Hematopoietic multipotent progenitor cell treated with erythropoietin and hydrocortisone succinate and interleukin-3 and kit ligand, for 4 days (in vitro differentiated cells): ENCODE measurements around the gene MMADHC.

Experiments
- DNase-seq: peaks from one replicate; pipeline ENCODE4 v3.0.0-alpha.2; 2015

The MMADHC gene

DNA sequence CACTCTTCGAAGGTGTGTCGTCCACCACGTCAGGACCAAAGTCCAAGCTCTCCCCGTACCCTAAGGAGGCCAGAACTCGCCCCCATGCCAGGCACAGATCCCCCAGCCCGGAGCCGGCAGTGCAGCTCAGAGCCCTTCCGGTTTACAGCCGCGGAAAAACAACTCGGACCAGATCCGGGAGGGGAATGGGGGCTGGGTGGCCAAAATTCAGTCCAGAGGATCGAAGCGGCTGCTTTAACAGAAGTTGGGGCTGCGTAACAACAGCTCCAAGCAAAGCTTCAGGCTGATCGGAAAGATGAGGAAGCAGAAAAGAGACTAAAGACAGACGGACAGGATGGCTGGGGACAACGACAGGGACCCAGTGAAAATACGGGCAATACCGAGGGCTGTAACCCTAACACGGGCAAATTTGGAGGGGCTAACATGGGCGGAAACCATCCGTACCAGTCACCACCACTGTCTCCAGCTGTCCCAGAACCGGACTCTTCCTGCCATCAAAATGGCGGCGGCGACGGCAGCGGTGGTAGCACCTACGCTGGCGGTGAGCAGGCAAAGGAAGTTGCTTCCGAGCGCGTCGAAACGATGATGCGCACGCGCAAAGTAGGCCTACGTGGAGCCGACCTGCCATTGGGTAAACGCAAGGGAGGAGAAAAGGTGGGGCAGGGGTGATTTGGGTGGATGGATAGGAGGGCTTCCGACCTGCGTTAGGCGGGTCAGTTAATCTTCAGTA, at the start of gene MMADHC:
Gene MMADHC (minus strand): TSS at position 556 of the 730 bp plus-strand sequence. CDS start 678 bp downstream, outside the sequence.
- peak; percentile 98 for DNase-seq

DNA sequence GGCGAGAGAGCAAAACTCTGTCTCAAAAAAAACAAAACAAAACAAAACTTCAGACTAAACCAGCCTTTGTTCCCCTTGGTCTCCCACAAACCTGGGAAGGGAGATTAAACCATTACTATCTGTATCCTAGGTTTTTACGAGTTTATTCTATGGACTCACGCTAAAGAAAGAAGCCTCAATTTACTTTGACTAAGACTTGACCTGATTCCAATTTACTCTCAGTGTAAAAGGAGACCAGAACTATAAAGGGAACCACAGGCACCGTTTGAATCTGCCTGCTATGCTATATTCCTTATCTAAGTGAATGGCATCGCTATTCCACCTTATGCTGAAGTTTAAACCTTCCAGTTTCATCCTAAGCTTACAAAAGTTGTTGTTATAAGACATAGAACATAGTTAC, 46.5 kb upstream of the MMADHC start:
- no peak for DNase-seq

DNA sequence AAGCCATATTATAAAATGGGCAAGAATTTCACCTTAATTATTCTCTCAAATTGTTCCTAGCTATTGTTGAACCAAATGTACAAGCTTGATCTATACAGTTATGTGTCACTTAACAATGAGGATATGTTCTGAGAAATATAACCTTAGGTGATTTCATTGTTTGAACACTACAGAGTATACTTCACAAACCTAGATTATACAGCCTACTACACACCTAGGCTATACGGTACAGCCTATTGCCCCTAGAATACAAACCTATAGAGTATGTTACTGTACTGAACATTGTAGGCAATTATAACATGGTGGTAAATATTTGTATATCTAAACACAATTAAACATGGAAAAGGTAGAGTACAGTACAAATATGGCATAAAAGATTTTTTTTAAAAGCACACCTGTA, 42.9 kb upstream of the MMADHC start:
- DNase-seq = no peak

DNA sequence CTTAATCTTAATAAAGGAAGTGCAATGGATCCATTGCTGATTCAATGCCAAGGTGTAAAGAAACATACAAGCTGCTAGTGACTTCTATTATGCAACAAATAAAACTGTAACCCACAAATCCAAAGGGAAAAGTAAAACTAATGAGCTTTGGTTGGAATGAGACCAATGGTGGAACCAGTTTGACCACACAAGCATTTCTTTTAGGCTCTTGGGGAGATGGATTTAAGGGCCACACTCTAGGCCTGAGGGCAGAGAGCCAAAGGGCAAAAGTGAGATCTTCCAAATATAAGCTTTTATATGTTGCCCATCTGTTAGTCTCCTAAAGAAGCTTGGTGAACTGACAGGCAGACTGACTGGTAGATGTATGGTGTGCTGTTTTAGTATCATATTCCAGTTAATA, 41.5 kb upstream of the MMADHC start:
- DNase-seq = no peak

DNA sequence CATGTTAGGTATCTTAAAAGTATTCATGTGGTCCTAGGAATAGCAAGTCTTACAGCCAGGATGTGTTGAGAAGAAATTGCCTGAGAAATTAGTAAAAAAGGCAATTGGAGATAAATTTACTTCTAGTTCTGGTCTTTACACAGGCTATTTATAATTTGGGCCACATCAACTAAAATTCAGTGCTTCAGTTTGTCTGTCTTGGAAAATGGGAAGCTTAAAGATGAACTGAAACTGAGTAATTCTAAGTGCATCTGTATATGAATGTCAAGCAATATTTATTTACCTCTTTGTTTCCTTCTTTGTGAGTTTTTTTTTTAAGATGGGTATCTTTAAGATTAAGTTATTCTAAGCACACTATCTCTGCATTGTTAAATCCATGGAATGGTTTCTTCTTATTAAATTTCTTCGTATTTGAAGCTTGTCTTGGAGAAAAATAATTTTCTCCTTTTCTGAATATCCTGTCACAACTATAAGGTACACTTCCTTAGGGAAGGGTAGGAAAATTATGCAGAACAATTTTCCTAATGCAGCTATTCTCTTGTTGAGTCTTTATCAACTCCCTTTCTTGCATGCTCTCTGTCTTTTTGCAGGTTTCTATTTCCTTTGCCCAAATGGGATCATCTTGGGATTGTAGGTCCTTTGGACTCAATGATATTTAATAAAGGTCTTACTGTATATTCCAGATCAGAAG, 39.7 kb upstream of the MMADHC start:
- DNase-seq = no peak

DNA sequence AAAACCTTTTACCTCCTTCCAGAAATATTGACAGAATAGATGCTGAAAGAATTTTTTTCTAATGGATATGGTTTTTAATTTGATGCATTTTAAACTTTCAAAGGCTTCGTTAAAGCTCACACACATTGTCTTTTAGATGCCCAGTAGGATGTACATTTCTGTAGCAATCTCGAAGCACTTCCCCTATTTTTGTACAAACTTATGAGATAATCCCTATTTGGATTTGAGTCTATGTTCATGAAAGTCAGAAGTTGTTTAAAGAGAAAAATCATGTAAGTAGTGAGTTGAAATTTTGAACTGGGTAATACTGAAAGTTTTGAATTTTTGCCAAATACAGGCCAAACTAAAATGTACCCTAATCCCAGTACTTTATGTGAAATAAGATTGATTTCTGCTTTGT, 38.1 kb upstream of the MMADHC start:
- DNase-seq = no peak

DNA sequence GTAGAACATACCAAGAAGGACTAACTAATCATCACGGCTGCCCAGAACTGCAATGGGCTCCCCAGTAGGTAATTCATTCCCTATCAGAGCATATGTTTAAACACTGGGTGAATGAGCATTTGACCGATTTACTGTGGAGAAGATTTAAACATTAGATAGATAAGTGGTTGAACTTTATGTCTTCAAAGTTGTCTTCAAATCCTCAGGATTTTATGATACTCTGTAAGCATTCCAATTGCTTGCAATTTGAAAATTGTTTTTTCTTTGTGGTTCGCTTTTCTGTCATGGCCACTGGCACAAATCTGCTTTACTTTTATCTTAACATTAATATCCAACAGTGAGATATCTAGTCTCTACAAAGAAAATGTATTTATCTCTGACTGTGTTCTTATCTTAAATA, 37.7 kb upstream of the MMADHC start:
- DNase-seq = no peak

DNA sequence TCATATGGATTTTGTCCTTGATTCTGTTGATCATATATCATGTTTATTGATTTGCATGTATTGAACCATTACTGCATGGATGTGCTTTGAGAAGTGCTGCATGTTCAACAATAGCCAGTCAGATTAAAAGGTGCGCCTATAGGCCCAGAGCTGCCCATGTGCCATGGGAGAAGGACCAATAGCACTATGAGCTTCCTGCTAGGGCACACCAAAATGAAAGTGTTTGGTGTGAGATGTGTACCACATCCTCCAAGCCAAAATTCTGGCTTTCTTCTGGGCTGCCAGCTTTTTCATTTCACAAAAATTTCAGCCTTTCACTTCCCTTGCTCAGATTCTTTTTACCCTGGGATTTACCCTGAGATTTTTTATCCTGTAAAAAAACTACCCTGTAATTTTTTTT, 34.8 kb upstream of the MMADHC start:
- DNase-seq = no peak

DNA sequence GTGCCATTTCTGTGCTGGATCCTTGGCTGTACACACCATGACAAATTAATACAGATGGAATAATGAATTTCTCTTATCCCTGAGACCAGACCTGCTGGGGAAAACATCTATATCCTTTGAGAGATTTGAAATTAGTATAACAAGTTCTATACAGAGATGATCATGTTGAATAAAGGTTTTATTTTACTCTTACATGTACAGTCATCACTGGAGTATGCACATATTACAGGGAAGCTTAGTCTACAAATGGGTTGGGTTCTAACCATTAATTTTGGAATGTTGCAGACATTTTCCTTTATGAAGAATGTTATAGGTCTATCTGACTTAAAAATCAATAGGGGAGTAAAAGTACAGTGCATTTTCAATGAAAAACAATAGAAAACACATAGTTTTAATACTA, 29.9 kb upstream of the MMADHC start:
- no peak for DNase-seq

DNA sequence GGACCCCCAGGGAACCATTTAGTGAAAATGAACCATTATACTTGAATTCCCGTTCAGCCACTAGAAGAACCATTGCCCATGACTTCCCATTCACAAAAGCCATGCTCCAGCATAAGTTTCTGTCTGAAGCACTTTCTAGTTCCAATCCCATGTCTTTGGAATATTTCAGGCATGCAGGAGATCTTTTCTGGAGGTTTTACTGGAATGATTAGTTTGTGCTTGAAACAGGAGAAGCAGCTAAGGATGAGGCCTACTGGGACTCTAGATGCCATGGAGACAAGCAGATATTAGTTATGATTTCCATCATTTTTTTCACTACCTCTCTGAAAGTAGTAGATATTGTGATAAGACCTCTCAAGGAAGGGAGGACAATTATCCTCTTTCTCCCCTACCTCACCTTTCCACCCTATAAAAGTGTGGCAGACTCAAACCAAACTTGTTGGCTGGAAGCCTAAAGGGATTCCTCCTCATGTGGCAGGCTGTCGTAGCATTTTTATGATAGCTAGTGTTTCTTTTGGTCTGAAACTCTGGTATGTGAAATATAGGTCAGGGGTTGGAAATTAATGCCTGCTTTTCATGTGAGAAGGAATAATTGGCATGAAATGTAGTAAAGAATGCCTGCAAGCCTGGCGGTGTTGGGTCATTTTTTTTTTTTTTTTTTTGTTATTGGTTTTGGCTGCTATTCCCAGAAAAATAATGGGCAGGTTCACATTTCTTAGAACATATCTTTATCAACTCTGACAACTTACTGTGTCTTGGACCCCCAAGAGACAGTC, 29.3 kb upstream of the MMADHC start:
- no peak for DNase-seq

DNA sequence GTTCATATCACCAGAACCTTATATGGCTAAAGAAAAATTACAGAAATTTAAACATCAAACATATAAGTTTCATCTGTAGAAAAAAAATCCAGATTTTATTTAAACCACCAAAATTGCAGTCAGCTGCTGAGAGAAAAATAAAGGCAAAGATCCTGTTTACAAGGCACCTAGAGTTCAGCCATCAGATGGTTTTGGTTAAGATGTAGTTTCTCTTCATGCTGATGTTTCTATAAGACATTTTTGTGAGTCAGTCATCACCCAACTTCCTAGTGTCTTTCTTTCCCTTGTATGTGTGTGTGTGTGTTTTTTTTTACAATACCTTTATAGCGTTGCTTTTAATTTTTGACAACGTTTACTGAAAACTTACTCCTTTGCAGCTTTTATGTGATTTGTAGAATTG, 26.1 kb upstream of the MMADHC start:
- DNase-seq = no peak

DNA sequence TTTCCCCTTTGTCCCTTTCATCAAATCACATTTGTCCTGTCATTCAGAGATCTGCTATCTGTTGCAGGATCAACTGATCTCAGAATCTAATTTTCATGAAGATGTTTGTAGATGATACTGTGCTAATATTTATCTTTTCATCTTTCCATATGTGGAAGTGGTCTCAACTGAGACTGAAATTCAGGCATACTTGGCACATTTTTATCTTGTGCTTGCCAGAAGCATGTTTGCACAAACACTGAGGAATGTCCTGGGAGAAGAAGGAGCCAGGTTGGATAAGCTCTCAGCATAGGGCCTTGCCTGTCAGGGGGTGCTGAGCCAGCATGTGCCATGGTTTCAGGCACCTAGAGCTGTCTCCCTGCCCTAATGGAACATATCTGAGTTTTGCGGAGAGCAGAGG, 24.5 kb upstream of the MMADHC start:
- DNase-seq = no peak

DNA sequence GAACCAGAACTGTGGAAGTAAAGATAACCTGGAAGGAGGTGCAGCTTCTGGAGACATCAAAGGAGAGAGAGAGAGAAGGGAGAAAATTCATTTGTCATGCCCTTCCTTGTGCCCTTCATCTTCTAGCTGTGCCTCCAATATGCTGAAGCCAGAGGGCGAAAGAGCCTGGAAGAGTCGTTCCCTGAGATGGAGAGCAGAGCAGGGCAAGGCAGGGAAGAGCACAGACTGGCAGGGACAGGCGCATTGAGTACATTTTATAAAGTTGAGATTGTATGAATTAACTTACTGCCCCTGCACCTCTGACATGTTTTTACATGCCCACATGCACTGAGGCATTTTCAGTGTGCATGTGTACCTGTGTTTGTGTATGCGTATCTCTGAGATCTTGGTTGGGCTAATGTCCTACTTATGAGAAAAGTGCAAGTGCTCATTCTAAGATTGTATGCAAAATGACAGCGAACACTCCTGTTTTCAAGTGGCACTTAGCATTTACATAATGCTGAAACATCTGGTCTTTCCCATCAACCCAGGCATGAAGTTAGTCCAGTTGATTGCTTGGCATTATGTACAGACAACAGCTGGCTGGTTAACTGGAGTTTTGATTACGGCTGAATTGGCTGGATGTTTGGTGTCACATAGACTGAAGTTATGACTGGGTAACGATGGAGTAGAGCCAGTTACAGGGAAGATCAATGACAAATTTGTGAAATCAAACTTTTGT, 23.7 kb upstream of the MMADHC start:
- no peak for DNase-seq

DNA sequence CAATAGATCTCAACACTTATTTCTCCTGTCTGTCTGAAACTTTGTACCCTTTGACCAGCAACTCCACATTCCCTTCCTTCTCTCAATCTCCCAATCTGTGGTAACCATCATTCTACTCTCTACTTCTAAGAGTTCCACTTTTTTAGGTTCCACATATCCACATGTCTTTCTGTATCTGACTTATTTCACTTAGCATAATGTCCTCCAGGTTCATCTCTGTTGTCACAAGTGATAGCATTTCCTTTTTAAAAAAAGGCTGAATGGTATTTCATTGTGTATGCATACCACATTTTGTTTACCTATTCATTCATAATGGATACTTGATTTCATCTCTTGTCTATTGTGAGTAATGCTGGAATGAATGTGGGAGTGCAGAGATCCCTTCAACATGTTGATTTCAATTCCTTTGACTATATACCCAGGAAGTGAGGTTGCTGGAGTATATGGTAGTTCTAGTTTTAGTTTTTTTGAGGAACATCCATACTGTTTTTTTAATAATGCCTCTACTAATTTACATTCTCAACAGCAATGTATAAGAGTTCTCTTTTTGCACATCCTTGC, 18.8 kb upstream of the MMADHC start:
- no peak for DNase-seq

DNA sequence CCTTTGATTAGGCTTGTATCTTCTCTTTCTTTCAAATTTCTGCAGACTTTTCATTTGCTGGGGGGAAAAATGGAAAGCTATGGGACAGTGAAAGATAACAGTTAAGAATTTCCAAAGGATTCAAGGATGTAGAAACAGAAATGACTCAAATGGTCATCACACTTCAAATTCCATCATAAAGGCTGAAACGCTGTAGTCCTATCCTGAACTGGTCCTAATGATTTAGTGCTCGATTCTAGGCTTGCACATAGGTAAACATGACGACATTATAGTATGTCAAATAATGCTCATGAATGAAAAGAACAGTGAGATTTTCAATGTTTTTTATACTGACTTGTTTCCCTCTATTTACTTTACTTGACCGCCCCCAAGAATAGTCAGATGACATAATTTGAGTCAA, 15.7 kb upstream of the MMADHC start:
- DNase-seq = no peak

DNA sequence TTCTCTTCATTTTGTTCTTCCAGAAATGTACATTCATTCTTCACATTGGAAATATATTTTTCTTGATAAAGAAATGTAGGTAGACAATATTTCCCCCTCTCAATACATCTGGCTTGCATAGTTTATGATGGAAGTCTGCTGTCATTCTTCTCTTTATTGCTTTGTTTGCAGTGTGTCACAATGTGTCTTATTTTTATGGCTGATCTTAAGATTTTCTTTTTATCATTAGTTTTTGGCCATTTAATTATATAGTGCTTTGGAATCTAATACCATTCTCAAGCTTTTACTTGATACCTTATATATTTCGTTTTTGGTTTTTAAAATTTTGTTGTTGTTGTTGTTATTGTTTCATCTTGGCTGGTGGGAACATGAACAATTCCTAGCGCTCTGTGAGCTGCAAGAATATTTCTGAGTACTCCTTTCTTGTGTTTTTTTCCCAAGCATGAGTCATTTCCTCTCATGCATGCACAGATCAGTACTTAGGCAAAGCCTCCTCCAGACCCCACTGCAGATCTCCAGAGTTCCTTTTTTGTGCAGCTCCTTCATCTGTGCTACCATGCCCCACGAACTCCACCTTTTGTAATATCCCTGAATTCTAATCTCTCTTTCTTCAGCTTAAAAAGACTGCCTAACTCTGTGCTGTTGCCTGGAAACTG, 13.7 kb upstream of the MMADHC start:
- DNase-seq = peak; percentile 24

DNA sequence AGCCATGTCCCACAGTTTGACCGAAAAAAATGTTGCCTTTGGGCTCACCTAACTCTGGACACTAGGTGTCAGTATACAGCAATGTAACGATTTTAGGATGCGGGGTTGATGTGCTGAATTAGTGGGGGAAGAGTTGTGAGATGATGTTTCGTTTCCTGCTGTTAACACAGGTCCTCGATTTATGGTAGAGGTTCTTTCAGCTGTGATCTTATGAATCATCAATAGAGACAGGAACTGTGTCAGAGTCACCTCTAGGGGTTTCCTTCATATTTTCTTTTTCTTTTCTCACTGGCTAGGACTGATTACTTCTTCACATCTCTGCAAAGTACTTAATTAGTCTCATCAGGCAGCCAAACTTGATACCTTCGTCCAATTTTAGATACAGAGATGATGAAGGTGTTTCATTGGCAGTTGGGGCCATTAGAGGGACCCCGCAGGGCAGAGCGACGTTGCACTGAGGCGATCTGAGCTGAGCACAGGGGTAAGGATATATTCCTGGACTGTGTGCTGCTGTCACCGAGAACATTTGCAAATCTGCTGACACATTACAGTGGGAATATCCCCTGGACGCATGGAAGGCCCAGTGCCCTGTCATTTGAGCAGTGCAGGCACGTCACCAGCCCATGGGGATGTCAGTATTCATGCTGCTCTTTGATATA, 10.2 kb upstream of the MMADHC start:
- peak; percentile 85 for DNase-seq

DNA sequence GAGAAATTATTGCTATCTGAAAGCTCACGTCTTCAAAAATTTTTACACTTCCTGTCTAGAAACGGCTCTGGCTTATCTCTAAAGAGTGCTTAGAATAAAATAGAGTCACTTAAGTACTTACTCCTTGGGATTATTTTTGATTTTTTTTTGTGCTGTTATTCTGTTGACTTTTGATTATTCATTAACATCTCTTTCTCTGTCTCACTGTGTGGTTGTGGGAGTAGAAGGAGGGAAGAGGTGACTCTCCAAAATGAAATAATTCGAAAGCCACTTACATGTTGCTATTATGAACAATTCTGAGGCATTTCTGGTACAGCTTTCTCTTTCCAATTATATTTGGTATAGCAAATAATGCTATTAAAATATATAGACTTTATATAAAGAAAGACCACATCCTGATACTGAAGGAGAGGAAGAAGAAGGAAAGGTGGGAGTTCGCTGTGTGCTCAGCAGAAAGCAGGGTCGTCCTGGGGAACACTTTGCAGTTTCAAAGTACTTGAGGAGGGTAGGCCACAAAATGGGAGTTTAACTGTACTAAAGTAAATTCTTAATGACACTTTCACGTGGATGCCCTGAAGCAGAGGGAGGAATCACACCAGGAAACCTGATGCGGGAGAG, 9.6 kb upstream of the MMADHC start:
- peak; percentile 21 for DNase-seq

DNA sequence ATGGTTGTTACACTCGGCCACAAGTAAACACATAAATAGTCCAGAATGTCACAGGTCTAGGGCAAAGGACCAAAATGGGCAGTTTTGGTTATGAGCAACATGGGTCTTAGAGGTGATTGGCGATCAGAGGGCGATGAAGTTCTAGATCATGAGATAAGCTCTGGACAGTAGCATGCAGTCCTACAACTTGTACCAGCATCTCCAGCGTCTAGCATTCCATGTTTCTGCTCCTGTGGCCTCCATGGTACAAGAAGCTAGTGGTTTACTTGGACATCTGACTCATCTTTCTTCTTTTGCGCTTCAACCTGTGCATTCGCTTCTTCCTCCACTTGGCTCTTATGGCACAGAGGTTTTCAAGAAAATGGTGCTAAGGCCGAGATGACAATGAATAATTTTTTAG, 8.9 kb upstream of the MMADHC start:
- DNase-seq = no peak

DNA sequence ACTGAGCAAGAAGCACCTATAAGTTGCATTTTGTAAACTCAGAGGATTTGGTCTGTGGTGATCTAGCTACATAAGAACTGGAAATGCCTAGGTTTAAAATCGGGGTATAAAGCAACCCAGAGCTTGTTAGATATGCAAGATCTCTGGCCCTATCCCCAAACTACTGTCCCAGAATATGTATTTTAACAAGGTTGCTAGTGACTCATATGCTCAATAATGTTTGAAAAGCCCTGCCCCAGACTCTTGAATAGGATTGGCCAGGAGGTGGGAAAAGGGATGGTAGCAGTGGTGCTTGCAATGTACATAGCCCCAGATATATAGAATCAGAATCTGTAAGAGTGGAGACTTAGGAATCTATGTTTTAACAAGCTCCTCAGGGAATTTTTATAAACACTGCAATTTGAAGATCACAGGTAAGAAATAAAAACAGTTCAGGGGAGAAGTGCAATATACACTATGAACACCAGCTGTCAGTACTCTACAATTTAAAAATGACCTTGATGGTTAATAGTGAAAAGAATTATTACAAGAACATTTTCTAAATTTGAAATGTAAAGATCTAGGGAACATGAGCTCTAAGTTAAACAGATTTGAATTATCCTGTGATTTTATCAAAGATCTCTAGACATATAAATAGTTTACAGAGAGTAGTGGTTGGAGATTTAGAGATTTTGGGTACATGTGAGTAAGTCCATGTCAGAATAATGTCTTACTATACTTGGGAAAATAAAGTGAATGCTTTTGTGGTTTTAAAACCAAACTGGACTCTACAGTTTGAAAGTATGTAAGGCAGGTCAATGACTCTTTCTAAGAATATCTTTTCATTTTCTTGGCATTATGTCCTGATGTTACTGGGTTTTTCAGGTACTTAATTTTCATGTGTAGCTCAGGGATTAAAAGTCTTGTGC, 7.7 kb upstream of the MMADHC start:
- DNase-seq = no peak
